ENCODE measurements around the gene CUTA.
"Not testable (repeated sequence)": the region's sequence is repeated elsewhere in the genome, so short reads cannot be mapped to it uniquely, and the experiment has no call there.

Gene CUTA

GRCh38 chr6:33398601-33399000 is 19.3 kb downstream of the CUTA start:
- not testable (repeated sequence) for DNase-seq

- DNase-seq: no peak
Observed at GRCh38 chr6:33397541-33397940, 20.4 kb downstream of the CUTA start.

GRCh38 chr6:33392979-33393378 is 24.9 kb downstream of the CUTA start:
- DNase-seq: no peak

GRCh38 chr6:33392595-33392948 is 25.3 kb downstream of the CUTA start:
- DNase-seq: peak; percentile 12

GRCh38 chr6:33391922-33392594 is 25.8 kb downstream of the CUTA start:
- DNase-seq: no peak

- peak; percentile 99 for DNase-seq
Observed at GRCh38 chr6:33391278-33391921, 26.5 kb downstream of the CUTA start, which contains the start of gene KIFC1. Gene KIFC1 (plus strand): TSS chr6:33391823. CDS start chr6:33391986, 163 bp downstream.

- no peak for DNase-seq
Observed at GRCh38 chr6:33390767-33391277, 27.1 kb downstream of the CUTA start.

- DNase-seq: no peak
Observed at GRCh38 chr6:33390173-33390572, 27.7 kb downstream of the CUTA start.

- no peak for DNase-seq
Observed at GRCh38 chr6:33384581-33385020, 33.3 kb downstream of the CUTA start.

GRCh38 chr6:33383427-33384185 is 34.3 kb downstream of the CUTA start:
- DNase-seq: no peak

- DNase-seq: no peak
Observed at GRCh38 chr6:33380272-33380981, 37.5 kb downstream of the CUTA start.

GRCh38 chr6:33379184-33379583 is 38.7 kb downstream of the CUTA start:
- DNase-seq: not testable (repeated sequence)

GRCh38 chr6:33377171-33377570 is 40.7 kb downstream of the CUTA start:
- no peak for DNase-seq

- peak; percentile 9 for DNase-seq
Observed at GRCh38 chr6:33375143-33375671, 42.7 kb downstream of the CUTA start.

- no peak for DNase-seq
Observed at GRCh38 chr6:33373960-33374910, 43.7 kb downstream of the CUTA start.

- no peak for DNase-seq
Observed at GRCh38 chr6:33372526-33373123, 45.3 kb downstream of the CUTA start.

- DNase-seq: not testable (repeated sequence)
Observed at GRCh38 chr6:33371901-33372300, 46.0 kb downstream of the CUTA start.

- DNase-seq: not testable (repeated sequence)
Observed at GRCh38 chr6:33367715-33368025, 50.2 kb downstream of the CUTA start.

GRCh38 chr6:33367009-33367714 is 50.7 kb downstream of the CUTA start:
- no peak for DNase-seq

Data from NCI-H2029 (cell line).